WTC11 (cell line): ENCODE data around the gene RHOH. TPM values are rescaled to one million over a fixed set of nuclear protein-coding genes. Genes with fewer than 3 reads are reported as not detected.

Source experiments
- ATAC-seq: fragments of 200-7000 bp; cut with Tn5 transposase; 2 replicates; pipeline ENCODE4 v1.10.0; 2021; ENCODE audit warnings: mild to moderate bottlenecking, moderate library complexity
- CTCF ChIA-PET: fragments of 300-600 bp; sonication (Branson Sonifier 250); formaldehyde crosslinking; loops from one replicate; lab custom pipeline; 2021; ENCODE audit warnings: antibody characterized with exemption; lab: Charles Lee
- POLR2A ChIA-PET: fragments of 350-600 bp; sonication (Branson Sonifier 250); formaldehyde crosslinking; loops from one replicate; lab custom pipeline; 2021; ENCODE audit warnings: antibody characterized with exemption; lab: Charles Lee
- DNase-seq: peaks from one replicate; pipeline ENCODE4 v3.0.0; 2021; ENCODE audit warnings: low spot score
- H3K27ac Mint-ChIP-seq: 2 replicates; pipeline ENCODE4 v1.8.0; 2021; ENCODE audit warnings: mixed read lengths
- H3K27me3 Mint-ChIP-seq: 2 replicates; pipeline ENCODE4 v1.8.0; 2021; ENCODE audit warnings: low read depth, mild to moderate bottlenecking, moderate library complexity, mixed read lengths
- H3K36me3 Mint-ChIP-seq: 2 replicates; pipeline ENCODE4 v1.8.0; 2021; ENCODE audit warnings: mixed read lengths
- H3K4me1 Mint-ChIP-seq: 2 replicates; pipeline ENCODE4 v1.8.0; 2022; ENCODE audit warnings: mixed read lengths
- H3K4me3 Mint-ChIP-seq: 2 replicates; pipeline ENCODE4 v1.8.0; 2021; ENCODE audit warnings: mild to moderate bottlenecking, moderate library complexity, mixed read lengths
- H3K9me3 Mint-ChIP-seq: 2 replicates; pipeline ENCODE4 v1.8.0; 2021; ENCODE audit warnings: mixed read lengths
- CREB1 ChIP-seq: sonication (generic); formaldehyde crosslinking; IDR thresholded peaks from 2 replicates; pipeline ENCODE4 v1.8.0; 2023; ENCODE audit warnings: mild to moderate bottlenecking, missing genetic modification reagents
- GRHL2 ChIP-seq: fragments of 250-450 bp; sonication (Bioruptor Pico); IDR thresholded peaks from 2 replicates; pipeline ENCODE4 v1.8.0; 2022; ENCODE audit warnings: mild to moderate bottlenecking, moderate library complexity; ENCODE audit not compliant: insufficient replicate concordance, severe bottlenecking
- JUN ChIP-seq: sonication (generic); formaldehyde crosslinking; IDR thresholded peaks from 2 replicates; pipeline ENCODE4 v1.8.0; 2023; ENCODE audit warnings: mild to moderate bottlenecking, missing genetic modification reagents
- MYBL2 ChIP-seq: sonication (generic); formaldehyde crosslinking; IDR thresholded peaks from 2 replicates; pipeline ENCODE4 v1.8.1; 2023; ENCODE audit warnings: mild to moderate bottlenecking, moderate library complexity, missing genetic modification reagents
- NFATC4 ChIP-seq: fragments of 250-450 bp; sonication (Bioruptor Pico); IDR thresholded peaks from 2 replicates; pipeline ENCODE4 v1.9.0; 2021; ENCODE audit warnings: mild to moderate bottlenecking
- NFE2L1 ChIP-seq: sonication (generic); formaldehyde crosslinking; IDR thresholded peaks from 2 replicates; pipeline ENCODE4 v1.8.1; 2023; ENCODE audit warnings: missing genetic modification reagents
- RELA ChIP-seq: sonication (generic); formaldehyde crosslinking; IDR thresholded peaks from 2 replicates; pipeline ENCODE4 v1.8.1; 2022; ENCODE audit warnings: missing genetic modification reagents, mild to moderate bottlenecking, borderline replicate concordance
- SP1 ChIP-seq: sonication (generic); formaldehyde crosslinking; conservative IDR thresholded peaks from 2 replicates; pipeline ENCODE4 v1.8.1; 2022; ENCODE audit warnings: missing genetic modification reagents
- TCF7 ChIP-seq: sonication (generic); formaldehyde crosslinking; IDR thresholded peaks from 2 replicates; pipeline ENCODE4 v1.8.0; 2022; ENCODE audit warnings: mild to moderate bottlenecking, low read depth, missing genetic modification reagents, moderate library complexity
- TEAD1 ChIP-seq: sonication (generic); formaldehyde crosslinking; IDR thresholded peaks from 2 replicates; pipeline ENCODE4 v1.8.0; 2022; ENCODE audit warnings: mild to moderate bottlenecking, missing genetic modification reagents
- ZBTB21 ChIP-seq: sonication (generic); formaldehyde crosslinking; IDR thresholded peaks from 2 replicates; pipeline ENCODE4 v1.8.1; 2023; ENCODE audit warnings: mild to moderate bottlenecking, missing genetic modification reagents, borderline replicate concordance
- ZNF317 ChIP-seq: sonication (generic); formaldehyde crosslinking; IDR thresholded peaks from 2 replicates; pipeline ENCODE4 v1.8.1; 2023; ENCODE audit warnings: low read depth, mild to moderate bottlenecking, moderate library complexity, missing genetic modification reagents, borderline replicate concordance
- ZNF423 ChIP-seq: fragments of 250-450 bp; sonication (Bioruptor Pico); IDR thresholded peaks from 2 replicates; pipeline ENCODE4 v2.1.2; 2022; ENCODE audit warnings: mild to moderate bottlenecking, moderate library complexity
- total RNA-seq: library from RNA; stranded (reverse); gene quantifications from 3 replicates; pipeline ENCODE4 v1.2.3, GENCODE V29; 2021
- TF ChIP-seq, protein P1 (sequence below): sonication (generic); formaldehyde crosslinking; IDR thresholded peaks from 2 replicates; pipeline ENCODE4 v1.8.0; 2022; ENCODE audit warnings: mild to moderate bottlenecking, missing genetic modification reagents
- TF ChIP-seq, protein P2 (sequence below): fragments of 250-450 bp; sonication (Bioruptor Pico); conservative IDR thresholded peaks from 2 replicates; pipeline ENCODE4 v1.9.0; 2021; ENCODE audit warnings: mild to moderate bottlenecking
- TF ChIP-seq, protein P3 (sequence below): sonication (generic); formaldehyde crosslinking; IDR thresholded peaks from 2 replicates; pipeline ENCODE4 v1.8.1; 2023; ENCODE audit warnings: mild to moderate bottlenecking, missing genetic modification reagents
- TF ChIP-seq, protein P4 (sequence below): sonication (generic); formaldehyde crosslinking; IDR thresholded peaks from 2 replicates; pipeline ENCODE4 v1.8.1; 2023; ENCODE audit warnings: mild to moderate bottlenecking, missing genetic modification reagents, moderate library complexity
- TF ChIP-seq, protein P5 (sequence below): sonication (generic); formaldehyde crosslinking; IDR thresholded peaks from 2 replicates; pipeline ENCODE4 v1.8.0; 2022; ENCODE audit warnings: mild to moderate bottlenecking, missing genetic modification reagents
- TF ChIP-seq, protein P6 (sequence below): sonication (generic); formaldehyde crosslinking; conservative IDR thresholded peaks from 2 replicates; pipeline ENCODE4 v1.8.1; 2022; ENCODE audit warnings: mild to moderate bottlenecking, missing genetic modification reagents
- TF ChIP-seq, protein P7 (sequence below): fragments of 250-450 bp; sonication (Bioruptor Pico); IDR thresholded peaks from 2 replicates; pipeline ENCODE4 v1.9.0; 2021; ENCODE audit warnings: mild to moderate bottlenecking, borderline replicate concordance

Gene RHOH
- total RNA-seq, 1 experiment from 2014 or later = 8.7 TPM

DNA sequence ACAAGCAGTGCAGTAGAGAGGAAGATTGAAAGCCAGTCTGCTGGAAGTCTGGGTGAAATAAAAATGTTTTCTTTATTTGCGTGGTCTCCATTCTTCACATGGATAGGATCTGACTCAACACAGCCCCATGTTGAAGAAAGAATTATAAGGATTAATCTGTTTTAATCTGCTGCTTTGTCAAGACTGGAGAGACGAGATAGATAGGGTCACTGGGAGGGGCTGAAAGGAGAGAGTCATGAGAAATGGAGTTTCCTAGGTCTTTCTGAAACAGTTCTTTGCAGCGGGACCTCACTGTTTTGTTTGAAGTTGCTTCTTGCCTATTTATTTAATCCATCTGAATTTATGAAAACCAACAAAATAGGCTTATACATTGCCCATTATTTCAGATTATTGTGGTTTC, 32.4 kb upstream of the RHOH start:
- H3K27ac Mint-ChIP-seq = no peak overlapping the region
- CTCF ChIA-PET = interaction anchor here (0.6 to 1.4 kb wide), 3 partner anchors 153 to 483 kb away, joined by 3 to 7 read pairs (median 3); no protein-coding TSS in a partner anchor
- no peak overlapping the region for H3K4me3 Mint-ChIP-seq
- POLR2A ChIA-PET = no interaction called here
- H3K36me3 Mint-ChIP-seq = peaks cover 10% of the 10 kb centered on the region
- peaks cover 9% of the 10 kb centered on the region for H3K4me1 Mint-ChIP-seq
- no peak for TF ChIP-seq ZBTB21 (CRISPR knock-in tag)
- no peaks in the 10 kb centered on the region for H3K27me3 Mint-ChIP-seq
- no peak for ATAC-seq
- H3K9me3 Mint-ChIP-seq = peaks cover 11% of the 10 kb centered on the region
- DNase-seq = no peak

DNA sequence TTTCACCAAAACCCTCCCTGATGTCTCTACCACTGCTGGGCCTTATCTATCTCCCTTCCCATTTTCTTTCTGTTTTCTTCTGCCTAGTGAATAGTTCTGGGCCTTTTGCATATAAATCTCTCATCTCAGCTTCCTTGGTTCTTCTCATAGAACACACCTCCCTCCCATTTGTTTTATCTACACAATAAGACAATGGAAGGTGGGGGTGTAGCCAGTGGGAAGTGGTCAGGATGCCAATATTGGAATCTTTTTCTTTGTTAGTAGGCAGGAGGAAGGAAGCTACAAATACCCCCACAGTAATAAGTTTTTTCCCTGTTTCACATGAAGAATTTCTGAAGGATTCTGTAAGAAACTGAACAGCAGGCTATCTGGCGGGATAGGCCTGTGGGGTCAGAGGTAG, 30.9 kb upstream of the RHOH start:
- no peak for ATAC-seq
- no peak overlapping the region for H3K27ac Mint-ChIP-seq
- no peak for DNase-seq
- ChIA-PET CTCF (interaction anchor here (1.4 kb wide), 1 partner anchor 151 kb away, joined by 7 read pairs; no protein-coding TSS in a partner anchor), POLR2A (no interaction called here)
- no peak overlapping the region for H3K4me3 Mint-ChIP-seq
- H3K36me3 Mint-ChIP-seq = peaks cover 10% of the 10 kb centered on the region
- H3K4me1 Mint-ChIP-seq = peaks cover 5% of the 10 kb centered on the region
- H3K27me3 Mint-ChIP-seq = no peaks in the 10 kb centered on the region
- peaks cover 11% of the 10 kb centered on the region for H3K9me3 Mint-ChIP-seq
- TF ChIP-seq RELA (no peak), NFATC4 (CRISPR knock-in tag) (no peak), JUN (no peak)
- TF ChIP-seq, protein P1, sequence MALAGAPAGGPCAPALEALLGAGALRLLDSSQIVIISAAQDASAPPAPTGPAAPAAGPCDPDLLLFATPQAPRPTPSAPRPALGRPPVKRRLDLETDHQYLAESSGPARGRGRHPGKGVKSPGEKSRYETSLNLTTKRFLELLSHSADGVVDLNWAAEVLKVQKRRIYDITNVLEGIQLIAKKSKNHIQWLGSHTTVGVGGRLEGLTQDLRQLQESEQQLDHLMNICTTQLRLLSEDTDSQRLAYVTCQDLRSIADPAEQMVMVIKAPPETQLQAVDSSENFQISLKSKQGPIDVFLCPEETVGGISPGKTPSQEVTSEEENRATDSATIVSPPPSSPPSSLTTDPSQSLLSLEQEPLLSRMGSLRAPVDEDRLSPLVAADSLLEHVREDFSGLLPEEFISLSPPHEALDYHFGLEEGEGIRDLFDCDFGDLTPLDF (CRISPR knock-in tag) = no peak
- TF ChIP-seq, protein P2, sequence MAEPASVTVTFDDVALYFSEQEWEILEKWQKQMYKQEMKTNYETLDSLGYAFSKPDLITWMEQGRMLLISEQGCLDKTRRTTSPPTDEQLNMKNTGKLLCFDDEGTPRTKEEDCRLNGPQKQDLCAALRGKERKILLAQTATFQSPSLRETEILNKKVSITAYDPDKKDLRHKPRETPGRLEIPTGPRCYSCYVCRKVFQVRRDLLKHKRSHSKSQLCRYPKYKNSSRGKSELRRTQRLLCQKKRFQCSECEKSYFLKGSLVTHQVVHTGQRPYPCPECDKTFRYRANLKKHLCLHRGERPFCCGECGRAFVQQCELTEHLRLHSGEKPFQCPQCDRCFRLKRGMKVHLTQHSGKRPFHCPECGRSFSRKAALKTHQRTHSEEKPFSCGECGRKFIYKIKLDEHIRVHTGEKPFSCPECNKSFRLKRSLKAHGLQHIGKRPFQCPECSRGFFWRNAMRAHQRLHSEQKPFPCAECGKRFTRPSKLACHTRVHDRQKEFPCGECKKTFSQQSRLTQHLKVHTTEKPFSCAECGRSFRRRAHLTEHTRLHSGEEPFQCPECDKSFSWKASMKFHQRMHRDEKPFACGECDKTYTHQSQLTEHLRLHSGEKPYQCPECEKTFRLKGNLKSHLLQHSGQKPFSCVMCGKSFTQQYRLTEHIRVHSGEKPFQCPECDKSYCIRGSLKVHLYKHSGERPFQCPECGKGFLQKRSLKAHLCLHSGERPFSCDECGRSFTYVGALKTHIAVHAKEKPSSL = no peak
- TF ChIP-seq, all 79 proteins: peak for 0

DNA sequence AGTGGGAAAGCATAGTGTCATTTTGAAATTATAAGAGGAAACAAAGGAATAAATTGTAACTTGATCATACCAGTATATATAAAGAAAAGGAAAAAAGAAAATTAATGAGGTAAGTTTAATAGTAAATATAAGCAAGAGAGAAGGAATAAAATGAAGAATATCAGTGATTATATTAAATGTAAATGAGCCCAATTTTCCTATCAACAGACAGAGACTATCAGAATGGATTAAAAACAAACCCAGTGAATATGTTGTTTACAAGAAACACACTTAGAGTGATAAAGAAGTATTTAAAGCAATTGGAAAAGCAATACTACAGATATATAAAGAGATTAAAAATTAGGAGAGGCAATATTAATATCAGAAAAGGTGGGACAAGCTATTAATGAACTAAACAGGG, 28.8 kb upstream of the RHOH start:
- no peaks in the 10 kb centered on the region for H3K27me3 Mint-ChIP-seq
- POLR2A ChIA-PET = no interaction called here
- TF ChIP-seq CREB1 (CRISPR knock-in tag) = no peak
- no peak for TF ChIP-seq ZNF423 (CRISPR knock-in tag)
- TF ChIP-seq, protein P3, sequence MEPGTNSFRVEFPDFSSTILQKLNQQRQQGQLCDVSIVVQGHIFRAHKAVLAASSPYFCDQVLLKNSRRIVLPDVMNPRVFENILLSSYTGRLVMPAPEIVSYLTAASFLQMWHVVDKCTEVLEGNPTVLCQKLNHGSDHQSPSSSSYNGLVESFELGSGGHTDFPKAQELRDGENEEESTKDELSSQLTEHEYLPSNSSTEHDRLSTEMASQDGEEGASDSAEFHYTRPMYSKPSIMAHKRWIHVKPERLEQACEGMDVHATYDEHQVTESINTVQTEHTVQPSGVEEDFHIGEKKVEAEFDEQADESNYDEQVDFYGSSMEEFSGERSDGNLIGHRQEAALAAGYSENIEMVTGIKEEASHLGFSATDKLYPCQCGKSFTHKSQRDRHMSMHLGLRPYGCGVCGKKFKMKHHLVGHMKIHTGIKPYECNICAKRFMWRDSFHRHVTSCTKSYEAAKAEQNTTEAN (CRISPR knock-in tag) = no peak
- TF ChIP-seq, protein P4, sequence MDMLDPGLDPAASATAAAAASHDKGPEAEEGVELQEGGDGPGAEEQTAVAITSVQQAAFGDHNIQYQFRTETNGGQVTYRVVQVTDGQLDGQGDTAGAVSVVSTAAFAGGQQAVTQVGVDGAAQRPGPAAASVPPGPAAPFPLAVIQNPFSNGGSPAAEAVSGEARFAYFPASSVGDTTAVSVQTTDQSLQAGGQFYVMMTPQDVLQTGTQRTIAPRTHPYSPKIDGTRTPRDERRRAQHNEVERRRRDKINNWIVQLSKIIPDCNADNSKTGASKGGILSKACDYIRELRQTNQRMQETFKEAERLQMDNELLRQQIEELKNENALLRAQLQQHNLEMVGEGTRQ (CRISPR knock-in tag) = no peak
- no peak for TF ChIP-seq ZNF317 (CRISPR knock-in tag)
- TF ChIP-seq, protein P5, sequence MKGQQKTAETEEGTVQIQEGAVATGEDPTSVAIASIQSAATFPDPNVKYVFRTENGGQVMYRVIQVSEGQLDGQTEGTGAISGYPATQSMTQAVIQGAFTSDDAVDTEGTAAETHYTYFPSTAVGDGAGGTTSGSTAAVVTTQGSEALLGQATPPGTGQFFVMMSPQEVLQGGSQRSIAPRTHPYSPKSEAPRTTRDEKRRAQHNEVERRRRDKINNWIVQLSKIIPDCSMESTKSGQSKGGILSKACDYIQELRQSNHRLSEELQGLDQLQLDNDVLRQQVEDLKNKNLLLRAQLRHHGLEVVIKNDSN = no peak
- no peak for TF ChIP-seq NFE2L1 (CRISPR knock-in tag)
- TF ChIP-seq MYBL2 (CRISPR knock-in tag) = no peak
- TF ChIP-seq SP1 (CRISPR knock-in tag) = no peak
- TF ChIP-seq JUN = no peak
- TF ChIP-seq, protein P6, sequence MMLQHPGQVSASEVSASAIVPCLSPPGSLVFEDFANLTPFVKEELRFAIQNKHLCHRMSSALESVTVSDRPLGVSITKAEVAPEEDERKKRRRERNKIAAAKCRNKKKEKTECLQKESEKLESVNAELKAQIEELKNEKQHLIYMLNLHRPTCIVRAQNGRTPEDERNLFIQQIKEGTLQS (CRISPR knock-in tag) = no peak
- TF ChIP-seq TEAD1 = no peak
- TF ChIP-seq, protein P7, sequence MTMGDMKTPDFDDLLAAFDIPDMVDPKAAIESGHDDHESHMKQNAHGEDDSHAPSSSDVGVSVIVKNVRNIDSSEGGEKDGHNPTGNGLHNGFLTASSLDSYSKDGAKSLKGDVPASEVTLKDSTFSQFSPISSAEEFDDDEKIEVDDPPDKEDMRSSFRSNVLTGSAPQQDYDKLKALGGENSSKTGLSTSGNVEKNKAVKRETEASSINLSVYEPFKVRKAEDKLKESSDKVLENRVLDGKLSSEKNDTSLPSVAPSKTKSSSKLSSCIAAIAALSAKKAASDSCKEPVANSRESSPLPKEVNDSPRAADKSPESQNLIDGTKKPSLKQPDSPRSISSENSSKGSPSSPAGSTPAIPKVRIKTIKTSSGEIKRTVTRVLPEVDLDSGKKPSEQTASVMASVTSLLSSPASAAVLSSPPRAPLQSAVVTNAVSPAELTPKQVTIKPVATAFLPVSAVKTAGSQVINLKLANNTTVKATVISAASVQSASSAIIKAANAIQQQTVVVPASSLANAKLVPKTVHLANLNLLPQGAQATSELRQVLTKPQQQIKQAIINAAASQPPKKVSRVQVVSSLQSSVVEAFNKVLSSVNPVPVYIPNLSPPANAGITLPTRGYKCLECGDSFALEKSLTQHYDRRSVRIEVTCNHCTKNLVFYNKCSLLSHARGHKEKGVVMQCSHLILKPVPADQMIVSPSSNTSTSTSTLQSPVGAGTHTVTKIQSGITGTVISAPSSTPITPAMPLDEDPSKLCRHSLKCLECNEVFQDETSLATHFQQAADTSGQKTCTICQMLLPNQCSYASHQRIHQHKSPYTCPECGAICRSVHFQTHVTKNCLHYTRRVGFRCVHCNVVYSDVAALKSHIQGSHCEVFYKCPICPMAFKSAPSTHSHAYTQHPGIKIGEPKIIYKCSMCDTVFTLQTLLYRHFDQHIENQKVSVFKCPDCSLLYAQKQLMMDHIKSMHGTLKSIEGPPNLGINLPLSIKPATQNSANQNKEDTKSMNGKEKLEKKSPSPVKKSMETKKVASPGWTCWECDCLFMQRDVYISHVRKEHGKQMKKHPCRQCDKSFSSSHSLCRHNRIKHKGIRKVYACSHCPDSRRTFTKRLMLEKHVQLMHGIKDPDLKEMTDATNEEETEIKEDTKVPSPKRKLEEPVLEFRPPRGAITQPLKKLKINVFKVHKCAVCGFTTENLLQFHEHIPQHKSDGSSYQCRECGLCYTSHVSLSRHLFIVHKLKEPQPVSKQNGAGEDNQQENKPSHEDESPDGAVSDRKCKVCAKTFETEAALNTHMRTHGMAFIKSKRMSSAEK (CRISPR knock-in tag) = no peak
- TF ChIP-seq NFATC4 (CRISPR knock-in tag) = no peak
- TF ChIP-seq GRHL2 (CRISPR knock-in tag) = no peak
- TF ChIP-seq TCF7 (CRISPR knock-in tag) = no peak

More for the DNA sequence above, 28.8 kb upstream of the RHOH start:
- peaks cover 11% of the 10 kb centered on the region for H3K9me3 Mint-ChIP-seq
- H3K4me3 Mint-ChIP-seq = no peak overlapping the region
- DNase-seq = no peak
- H3K4me1 Mint-ChIP-seq = peaks cover 5% of the 10 kb centered on the region
- CTCF ChIA-PET = no interaction called here
- peaks cover 10% of the 10 kb centered on the region for H3K36me3 Mint-ChIP-seq
- no peak for ATAC-seq
- no peak overlapping the region for H3K27ac Mint-ChIP-seq
